ENCODE results near the gene CCDC74A.
"Not testable (repeated sequence)": the region's sequence is repeated elsewhere in the genome, so short reads cannot be mapped to it uniquely, and the experiment has no call there.

CCDC74A gene

GRCh38 chr2:131544006-131544812, 16.5 kb downstream of the CCDC74A start:
- H3K9ac ChIP-seq (ENCODE audit: low read length in 2 of 2); H3K36me3 ChIP-seq (ENCODE audit: control insufficient read depth in 2 of 2, insufficient read depth in 2 of 2, low read length in 2 of 2); H3K4me3 ChIP-seq (ENCODE audit: low read length in 2 of 2); H3K9me3 ChIP-seq (ENCODE audit: control insufficient read depth in 2 of 2, low read length in 2 of 2); H3K4me1 ChIP-seq (ENCODE audit: control insufficient read depth, insufficient read depth, low read length); H3K27ac ChIP-seq (ENCODE audit: low read length); H3K27me3 ChIP-seq (ENCODE audit: control insufficient read depth in 1 of 2, insufficient read depth in 2 of 2, low read length in 2 of 2): not testable (repeated sequence)

- not testable (repeated sequence) for H3K36me3 ChIP-seq (ENCODE audit: control insufficient read depth in 2 of 2, insufficient read depth in 2 of 2, low read length in 2 of 2); H3K9me3 ChIP-seq (ENCODE audit: control insufficient read depth in 2 of 2, low read length in 2 of 2); H3K4me1 ChIP-seq (ENCODE audit: control insufficient read depth, insufficient read depth, low read length); H3K4me3 ChIP-seq (ENCODE audit: low read length in 2 of 2); H3K27ac ChIP-seq (ENCODE audit: low read length); H3K27me3 ChIP-seq (ENCODE audit: control insufficient read depth in 1 of 2, insufficient read depth in 2 of 2, low read length in 2 of 2); H3K9ac ChIP-seq (ENCODE audit: low read length in 2 of 2)
Measured at GRCh38 chr2:131544813-131545165, 17.1 kb downstream of the CCDC74A start.

GRCh38 chr2:131552871-131553270, 25.2 kb downstream of the CCDC74A start:
- H3K27me3 ChIP-seq (ENCODE audit: control insufficient read depth in 1 of 2, insufficient read depth in 2 of 2, low read length in 2 of 2) = peaks cover 0 to 2% of the 10 kb centered on the region in 2 donors
- no peaks in the 10 kb centered on the region for H3K36me3 ChIP-seq (ENCODE audit: control insufficient read depth in 2 of 2, insufficient read depth in 2 of 2, low read length in 2 of 2)
- no peak overlapping the region for H3K27ac ChIP-seq (ENCODE audit: low read length)
- H3K9ac ChIP-seq (ENCODE audit: low read length in 2 of 2) = no peak overlapping the region
- no peak overlapping the region for H3K4me3 ChIP-seq (ENCODE audit: low read length in 2 of 2)
- H3K4me1 ChIP-seq (ENCODE audit: control insufficient read depth, insufficient read depth, low read length) = no peaks in the 10 kb centered on the region
- no peaks in the 10 kb centered on the region for H3K9me3 ChIP-seq (ENCODE audit: control insufficient read depth in 2 of 2, low read length in 2 of 2)

- H3K36me3 ChIP-seq (ENCODE audit: control insufficient read depth in 2 of 2, insufficient read depth in 2 of 2, low read length in 2 of 2) = no peaks in the 10 kb centered on the region
- H3K27ac ChIP-seq (ENCODE audit: low read length) = no peak overlapping the region
Measured at GRCh38 chr2:131556998-131557397, 29.3 kb downstream of the CCDC74A start.

GRCh38 chr2:131557558-131558321, 30.1 kb downstream of the CCDC74A start:
- Histone ChIP-seq H3K4me3 (ENCODE audit: low read length in 2 of 2) (no peak overlapping the region), H3K27ac (ENCODE audit: low read length) (no peak overlapping the region), H3K9me3 (ENCODE audit: control insufficient read depth in 2 of 2, low read length in 2 of 2) (no peaks in the 10 kb centered on the region), H3K27me3 (ENCODE audit: control insufficient read depth in 1 of 2, insufficient read depth in 2 of 2, low read length in 2 of 2) (peaks cover 0 to 2% of the 10 kb centered on the region in 2 donors), H3K4me1 (ENCODE audit: control insufficient read depth, insufficient read depth, low read length) (no peaks in the 10 kb centered on the region), H3K9ac (ENCODE audit: low read length in 2 of 2) (no peak overlapping the region), H3K36me3 (ENCODE audit: control insufficient read depth in 2 of 2, insufficient read depth in 2 of 2, low read length in 2 of 2) (no peaks in the 10 kb centered on the region)

More at GRCh38 chr2:131556998-131557397, 29.3 kb downstream of the CCDC74A start:
- H3K27me3 ChIP-seq (ENCODE audit: control insufficient read depth in 1 of 2, insufficient read depth in 2 of 2, low read length in 2 of 2) = peaks cover 0 to 2% of the 10 kb centered on the region in 2 donors
- no peaks in the 10 kb centered on the region for H3K9me3 ChIP-seq (ENCODE audit: control insufficient read depth in 2 of 2, low read length in 2 of 2)
- H3K4me1 ChIP-seq (ENCODE audit: control insufficient read depth, insufficient read depth, low read length) = no peaks in the 10 kb centered on the region
- no peak overlapping the region for H3K9ac ChIP-seq (ENCODE audit: low read length in 2 of 2)
- no peak overlapping the region for H3K4me3 ChIP-seq (ENCODE audit: low read length in 2 of 2)

- Histone ChIP-seq H3K4me3 (ENCODE audit: low read length in 2 of 2) (no peak overlapping the region), H3K27me3 (ENCODE audit: control insufficient read depth in 1 of 2, insufficient read depth in 2 of 2, low read length in 2 of 2) (peaks cover 4 to 5% of the 10 kb centered on the region in 2 donors), H3K9me3 (ENCODE audit: control insufficient read depth in 2 of 2, low read length in 2 of 2) (no peaks in the 10 kb centered on the region), H3K4me1 (ENCODE audit: control insufficient read depth, insufficient read depth, low read length) (no peaks in the 10 kb centered on the region), H3K9ac (ENCODE audit: low read length in 2 of 2) (no peak overlapping the region), H3K27ac (ENCODE audit: low read length) (no peak overlapping the region), H3K36me3 (ENCODE audit: control insufficient read depth in 2 of 2, insufficient read depth in 2 of 2, low read length in 2 of 2) (no peaks in the 10 kb centered on the region)
Measured at GRCh38 chr2:131566371-131566770, 38.7 kb downstream of the CCDC74A start.

- Histone ChIP-seq H3K9ac (ENCODE audit: low read length in 2 of 2) (no peak overlapping the region), H3K4me3 (ENCODE audit: low read length in 2 of 2) (no peak overlapping the region), H3K27me3 (ENCODE audit: control insufficient read depth in 1 of 2, insufficient read depth in 2 of 2, low read length in 2 of 2) (peaks cover 4 to 5% of the 10 kb centered on the region in 2 donors), H3K27ac (ENCODE audit: low read length) (no peak overlapping the region), H3K4me1 (ENCODE audit: control insufficient read depth, insufficient read depth, low read length) (no peaks in the 10 kb centered on the region), H3K36me3 (ENCODE audit: control insufficient read depth in 2 of 2, insufficient read depth in 2 of 2, low read length in 2 of 2) (no peaks in the 10 kb centered on the region), H3K9me3 (ENCODE audit: control insufficient read depth in 2 of 2, low read length in 2 of 2) (no peaks in the 10 kb centered on the region)
Measured at GRCh38 chr2:131567891-131568290, 40.2 kb downstream of the CCDC74A start.

- not testable (repeated sequence) for H3K4me3 ChIP-seq (ENCODE audit: low read length in 2 of 2); H3K9ac ChIP-seq (ENCODE audit: low read length in 2 of 2); H3K4me1 ChIP-seq (ENCODE audit: control insufficient read depth, insufficient read depth, low read length); H3K9me3 ChIP-seq (ENCODE audit: control insufficient read depth in 2 of 2, low read length in 2 of 2); H3K27me3 ChIP-seq (ENCODE audit: control insufficient read depth in 1 of 2, insufficient read depth in 2 of 2, low read length in 2 of 2); H3K27ac ChIP-seq (ENCODE audit: low read length); H3K36me3 ChIP-seq (ENCODE audit: control insufficient read depth in 2 of 2, insufficient read depth in 2 of 2, low read length in 2 of 2)
Measured at GRCh38 chr2:131568401-131568800, 40.7 kb downstream of the CCDC74A start.

GRCh38 chr2:131572175-131572574, 44.5 kb downstream of the CCDC74A start:
- Histone ChIP-seq H3K27ac (ENCODE audit: low read length) (no peak overlapping the region), H3K9me3 (ENCODE audit: control insufficient read depth in 2 of 2, low read length in 2 of 2) (no peaks in the 10 kb centered on the region), H3K9ac (ENCODE audit: low read length in 2 of 2) (no peak overlapping the region), H3K27me3 (ENCODE audit: control insufficient read depth in 1 of 2, insufficient read depth in 2 of 2, low read length in 2 of 2) (no peaks in the 10 kb centered on the region), H3K4me1 (ENCODE audit: control insufficient read depth, insufficient read depth, low read length) (no peaks in the 10 kb centered on the region), H3K36me3 (ENCODE audit: control insufficient read depth in 2 of 2, insufficient read depth in 2 of 2, low read length in 2 of 2) (no peaks in the 10 kb centered on the region), H3K4me3 (ENCODE audit: low read length in 2 of 2) (no peak overlapping the region)

GRCh38 chr2:131577812-131578211, 50.1 kb downstream of the CCDC74A start:
- no peaks in the 10 kb centered on the region for H3K36me3 ChIP-seq (ENCODE audit: control insufficient read depth in 2 of 2, insufficient read depth in 2 of 2, low read length in 2 of 2)
- no peak overlapping the region for H3K27ac ChIP-seq (ENCODE audit: low read length)
- H3K4me3 ChIP-seq (ENCODE audit: low read length in 2 of 2) = no peak overlapping the region
- no peak overlapping the region for H3K9ac ChIP-seq (ENCODE audit: low read length in 2 of 2)
- H3K27me3 ChIP-seq (ENCODE audit: control insufficient read depth in 1 of 2, insufficient read depth in 2 of 2, low read length in 2 of 2) = peaks cover 0 to 4% of the 10 kb centered on the region in 2 donors
- H3K9me3 ChIP-seq (ENCODE audit: control insufficient read depth in 2 of 2, low read length in 2 of 2) = no peaks in the 10 kb centered on the region
- no peaks in the 10 kb centered on the region for H3K4me1 ChIP-seq (ENCODE audit: control insufficient read depth, insufficient read depth, low read length)

GRCh38 chr2:131580187-131580586, 52.5 kb downstream of the CCDC74A start:
- Histone ChIP-seq H3K9ac (ENCODE audit: low read length in 2 of 2) (no peak overlapping the region), H3K27me3 (ENCODE audit: control insufficient read depth in 1 of 2, insufficient read depth in 2 of 2, low read length in 2 of 2) (peaks cover 0 to 6% of the 10 kb centered on the region in 2 donors), H3K4me1 (ENCODE audit: control insufficient read depth, insufficient read depth, low read length) (no peaks in the 10 kb centered on the region), H3K4me3 (ENCODE audit: low read length in 2 of 2) (no peak overlapping the region), H3K9me3 (ENCODE audit: control insufficient read depth in 2 of 2, low read length in 2 of 2) (no peaks in the 10 kb centered on the region), H3K27ac (ENCODE audit: low read length) (no peak overlapping the region), H3K36me3 (ENCODE audit: control insufficient read depth in 2 of 2, insufficient read depth in 2 of 2, low read length in 2 of 2) (no peaks in the 10 kb centered on the region)
